Sigmoid colon (tissue), 7 donors: ENCODE data around the gene SLC12A4. TPM values are rescaled to one million over a fixed set of nuclear protein-coding genes. Genes with fewer than 3 reads are reported as not detected.

Experiments used
- DNase-seq: peaks from one replicate; pipeline ENCODE4 v3.0.0-alpha.2; 2019
- H3K27ac ChIP-seq, 4 donors: fragments of 200-600 bp; sonication (generic); one replicate each; pipeline ENCODE4 v1.5.1; 2016 to 2019; ENCODE audit warnings: mild to moderate bottlenecking in 1 of 4
- H3K27me3 ChIP-seq, 3 donors: fragments of 200-600 bp; sonication (generic); one replicate each; pipeline ENCODE4 v1.5.1; 2019; ENCODE audit warnings: mild to moderate bottlenecking in 1 of 3
- H3K36me3 ChIP-seq, 4 donors: fragments of 200-600 bp; sonication (generic); one replicate each; pipeline ENCODE4 v1.5.1; 2016 to 2019
- H3K4me1 ChIP-seq, 4 donors: fragments of 200-600 bp; sonication (generic); one replicate each; pipeline ENCODE4 v1.5.1; 2017 to 2019
- H3K4me3 ChIP-seq, 4 donors: fragments of 200-600 bp; sonication (generic); one replicate each; pipeline ENCODE4 v1.5.1; 2017 to 2019; ENCODE audit warnings: mild to moderate bottlenecking in 2 of 4, moderate library complexity in 1 of 4
- H3K9me3 ChIP-seq, 4 donors: fragments of 200-600 bp in 3 of 4; sonication (generic) in 3 of 4; one replicate each; pipeline versions ENCODE4 v1.5.1 to v1.6.1; 2013 to 2019
- CTCF ChIP-seq, 4 experiments: fragments of 450-650 bp in 3 of 4; fragments of 200-600 bp in 1 of 4; IDR thresholded peaks; one replicate each; pipeline ENCODE4 v1.5.1; 2016 to 2019; ENCODE audit warnings: antibody characterized with exemption in 4 of 4, mild to moderate bottlenecking in 3 of 4, moderate library complexity in 2 of 4
- EP300 ChIP-seq, 4 donors: sonication (generic); formaldehyde crosslinking; IDR thresholded peaks; one replicate each; pipeline ENCODE4 v1.6.1; 2017; ENCODE audit warnings: antibody characterized with exemption in 4 of 4
- POLR2A ChIP-seq, 2 donors: fragments of 450-650 bp; IDR thresholded peaks; one replicate each; pipeline ENCODE4 v1.6.1; 2016; ENCODE audit warnings: antibody characterized with exemption in 2 of 2, mild to moderate bottlenecking in 2 of 2, moderate library complexity in 2 of 2
- POLR2AphosphoS5 ChIP-seq, 4 donors: sonication (generic); formaldehyde crosslinking; IDR thresholded peaks; one replicate each; pipeline ENCODE4 v1.6.1; 2017; ENCODE audit warnings: antibody characterized with exemption in 4 of 4
- WGBS, 2 donors: extraction: QIAGEN DNeasy Blood & Tissue Kit; methylation state at CpG; one replicate each; pipeline ENCODE4 v1.1.7; 2013; 5-methylcytosine and 5-hydroxymethylcytosine counted together
- intact Hi-C: fragments of 100-400 bp; cut with DNase I; formaldehyde crosslinking; loops from one replicate; pipeline ENCODE4 v1.15.1; 2023
- polyA plus RNA-seq, 3 donors: library from polyadenylated mRNA; stranded (reverse); fragments of 200-250 nt; gene quantifications; one replicate each; pipeline ENCODE4 v1.2.3, GENCODE V29; 2013
- total RNA-seq, 4 donors: library from RNA; depleted of rRNA; stranded (reverse); fragments of >200 nt; gene quantifications; one replicate each; pipeline ENCODE4 v1.1.0, GENCODE V29; 2016
- donor health status: healthy with polysubstance abuse.
- donor health status: Bipolar disorder and iron deficiency.
- donor health status: healthy.

The SLC12A4 gene
- total and polyA plus RNA-seq, 7 donors: 3.0 to 77.0 (median 27.6) TPM

- Histone ChIP-seq H3K27me3 (no peaks in the 10 kb centered on the region), H3K4me1 (peaks cover 0 to 23% (median 11%) of the 10 kb centered on the region in 4 donors), H3K36me3 (peaks cover 8 to 53% (median 19%) of the 10 kb centered on the region in 4 donors), H3K27ac (no peak overlapping the region), H3K4me3 (no peak overlapping the region), H3K9me3 (no peaks in the 10 kb centered on the region)
- DNase-seq: no peak
- no peak for TF ChIP-seq EP300 (IDR thresholded peaks at IDR 0.05)
- intact Hi-C loops: loop anchor here (5.0 kb wide), 1 partner anchor 110 kb away; no protein-coding TSS in a partner anchor
- 91 to 93% methylated on average over 22 of the region's 22 CpGs for WGBS, 2 donors
Observed at GRCh38 chr16:67927131-67927941, 41.1 kb downstream of the SLC12A4 start.

GRCh38 chr16:67926181-67926750, 42.2 kb downstream of the SLC12A4 start:
- peaks cover 0 to 23% (median 11%) of the 10 kb centered on the region in 4 donors for H3K4me1 ChIP-seq
- H3K36me3 ChIP-seq: peaks cover 8 to 47% (median 19%) of the 10 kb centered on the region in 4 donors
- intact Hi-C loops: loop anchor here (5.0 kb wide), 1 partner anchor 109 kb away; no protein-coding TSS in a partner anchor
- H3K9me3 ChIP-seq: no peaks in the 10 kb centered on the region
- TF ChIP-seq POLR2A (IDR thresholded peaks at IDR 0.05): no peak
- TF ChIP-seq CTCF (IDR thresholded peaks at IDR 0.05): no peak
- TF ChIP-seq EP300 (IDR thresholded peaks at IDR 0.05): no peak
- no peak for TF ChIP-seq POLR2AphosphoS5 (IDR thresholded peaks at IDR 0.05)
- no peak for DNase-seq
- WGBS, 2 donors: 60 to 70% methylated on average over 13 of the region's 13 CpGs
- H3K4me3 ChIP-seq: no peak overlapping the region
- peak overlapping the region in 1 of 4 donors; percentile 14 for H3K27ac ChIP-seq
- H3K27me3 ChIP-seq: no peaks in the 10 kb centered on the region

GRCh38 chr16:67924140-67924906, 44.1 kb downstream of the SLC12A4 start:
- DNase-seq: no peak
- TF ChIP-seq POLR2AphosphoS5 (IDR thresholded peaks at IDR 0.05) (no peak), POLR2A (IDR thresholded peaks at IDR 0.05) (no peak), CTCF (IDR thresholded peaks at IDR 0.05) (no peak), EP300 (IDR thresholded peaks at IDR 0.05) (no peak)
- Histone ChIP-seq H3K36me3 (peaks cover 8 to 31% (median 13%) of the 10 kb centered on the region in 4 donors), H3K27ac (peak overlapping the region in 1 of 4 donors; percentile 2), H3K9me3 (no peaks in the 10 kb centered on the region), H3K4me1 (peaks cover 0 to 31% (median 15%) of the 10 kb centered on the region in 4 donors), H3K27me3 (no peaks in the 10 kb centered on the region), H3K4me3 (no peak overlapping the region)
- intact Hi-C loops: no loop called here
- WGBS, 2 donors: 86 to 96% methylated on average over 10 of the region's 10 CpGs

- Histone ChIP-seq H3K9me3 (no peaks in the 10 kb centered on the region), H3K4me1 (peaks cover 0 to 33% (median 18%) of the 10 kb centered on the region in 4 donors), H3K27me3 (no peaks in the 10 kb centered on the region), H3K27ac (peak overlapping the region in 1 of 4 donors; percentile 10), H3K36me3 (peaks cover 8 to 24% (median 12%) of the 10 kb centered on the region in 4 donors), H3K4me3 (no peak overlapping the region)
- DNase-seq: no peak
- intact Hi-C loops: no loop called here
- 74 to 85% methylated on average over 10 of the region's 10 CpGs for WGBS, 2 donors
- TF ChIP-seq CTCF (IDR thresholded peaks at IDR 0.05): no peak
- no peak for TF ChIP-seq EP300 (IDR thresholded peaks at IDR 0.05)
Observed at GRCh38 chr16:67923414-67924116, 44.9 kb downstream of the SLC12A4 start.
